GM18499 (cell line): ENCODE results near the gene INKA1.

Experiments used
- ATAC-seq: cut with Tn5 transposase; IDR thresholded peaks from one replicate; pipeline ENCODE4 v1.9.1; 2021; ENCODE audit warnings: moderate number of reproducible peaks; ENCODE audit not compliant: insufficient read depth, unreplicated experiment

Gene INKA1

DNA sequence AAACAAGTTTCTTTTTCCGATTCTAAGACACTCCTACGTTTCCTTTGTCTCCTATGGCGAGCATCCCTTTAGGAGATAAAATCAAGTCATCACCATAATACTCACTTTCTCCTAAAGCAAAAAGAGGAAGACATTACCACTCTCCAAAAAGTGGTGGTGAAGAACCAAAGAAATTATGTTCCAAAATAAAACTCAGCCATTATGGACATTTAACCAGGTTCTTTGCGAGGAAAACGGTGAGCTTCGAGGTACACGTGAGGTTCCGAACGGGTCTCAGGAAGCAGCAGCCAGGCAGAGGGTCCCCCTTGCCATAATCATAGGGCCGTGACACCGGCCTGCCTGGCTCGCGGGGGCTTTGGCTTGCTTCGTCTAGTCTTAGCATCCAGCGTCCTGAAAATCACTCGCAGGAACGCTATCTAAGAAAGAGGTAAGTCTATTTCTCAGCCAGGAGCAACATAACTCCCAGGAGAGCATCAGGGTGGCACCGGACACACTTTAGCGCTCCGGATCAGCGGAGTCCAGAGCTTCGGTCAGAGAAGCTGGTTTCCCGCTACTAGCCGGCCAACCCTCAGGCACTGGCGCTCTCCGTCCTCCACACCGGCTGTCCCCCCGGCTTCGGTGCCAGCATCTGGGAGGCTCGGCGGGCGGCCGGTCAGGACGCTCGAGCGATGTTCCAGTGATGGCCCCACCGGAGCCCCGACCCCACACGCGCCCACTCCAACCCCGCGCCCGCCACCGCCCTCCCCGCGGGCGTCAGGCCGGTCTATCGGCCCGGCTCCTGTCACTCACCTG lies 17.3 kb upstream of the INKA1 start:
- peak; percentile 4 for ATAC-seq

- peak; percentile 92 for ATAC-seq
Observed at GRCh38 chr3:49786357-49787181, 16.5 kb upstream of the INKA1 start, which contains the start of gene IP6K1. Gene IP6K1, minus strand, starts transcription at chr3:49786542. Its CDS starts 38,502 bp downstream, at chr3:49748040.

GRCh38 chr3:49787182-49787464 lies 15.9 kb upstream of the INKA1 start:
- no peak for ATAC-seq

- no peak for ATAC-seq
Observed at GRCh38 chr3:49787536-49787935, 15.5 kb upstream of the INKA1 start.

- no peak for ATAC-seq
Observed at GRCh38 chr3:49788056-49788455, 15.0 kb upstream of the INKA1 start.

GRCh38 chr3:49790626-49791411 lies 12.2 kb upstream of the INKA1 start:
- ATAC-seq: no peak

DNA sequence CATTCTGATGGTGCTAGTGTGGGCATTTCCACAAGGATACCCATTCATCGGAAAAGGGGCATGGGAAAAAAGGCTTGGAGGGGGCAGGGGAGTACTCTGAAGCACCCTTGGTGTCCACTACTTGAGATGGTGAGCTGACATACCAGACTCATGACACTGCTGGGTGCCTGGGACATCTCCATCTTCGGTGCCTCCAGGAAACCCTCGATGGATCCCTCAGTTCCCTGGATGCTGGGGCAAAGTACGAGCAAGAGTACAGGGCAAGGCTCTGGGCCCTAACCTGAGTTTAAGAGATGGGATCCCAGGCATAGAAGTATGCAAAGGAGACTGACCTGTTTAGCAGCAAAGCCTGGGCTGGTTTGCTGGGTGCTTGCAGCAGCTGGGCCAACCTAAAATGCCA lies 11.5 kb upstream of the INKA1 start:
- no peak for ATAC-seq

- ATAC-seq: no peak
Observed at GRCh38 chr3:49792371-49793150, 10.5 kb upstream of the INKA1 start.

GRCh38 chr3:49793486-49794085 lies 9.5 kb upstream of the INKA1 start:
- no peak for ATAC-seq

DNA sequence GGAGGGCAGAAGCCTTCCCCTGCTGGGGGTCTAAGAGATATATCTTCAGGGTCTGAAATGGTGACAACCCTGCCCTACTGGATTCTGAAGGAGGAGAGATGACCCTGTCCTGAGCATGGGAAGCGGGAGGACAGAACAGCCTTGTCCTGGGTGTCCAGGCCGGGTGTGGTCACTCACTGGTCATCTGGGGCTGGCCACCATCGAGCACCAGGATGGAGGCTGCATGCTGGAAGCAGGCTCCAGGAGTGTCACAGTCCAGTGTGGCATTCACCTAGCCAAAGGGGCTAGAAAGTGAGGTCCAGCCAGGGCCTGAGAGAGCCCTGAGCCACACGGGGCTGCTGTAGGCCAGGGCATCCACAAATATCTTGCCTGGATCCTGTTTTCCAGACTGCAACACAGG lies 8.6 kb upstream of the INKA1 start:
- no peak for ATAC-seq

- ATAC-seq: no peak
Observed at GRCh38 chr3:49794926-49795905, 7.8 kb upstream of the INKA1 start.

DNA sequence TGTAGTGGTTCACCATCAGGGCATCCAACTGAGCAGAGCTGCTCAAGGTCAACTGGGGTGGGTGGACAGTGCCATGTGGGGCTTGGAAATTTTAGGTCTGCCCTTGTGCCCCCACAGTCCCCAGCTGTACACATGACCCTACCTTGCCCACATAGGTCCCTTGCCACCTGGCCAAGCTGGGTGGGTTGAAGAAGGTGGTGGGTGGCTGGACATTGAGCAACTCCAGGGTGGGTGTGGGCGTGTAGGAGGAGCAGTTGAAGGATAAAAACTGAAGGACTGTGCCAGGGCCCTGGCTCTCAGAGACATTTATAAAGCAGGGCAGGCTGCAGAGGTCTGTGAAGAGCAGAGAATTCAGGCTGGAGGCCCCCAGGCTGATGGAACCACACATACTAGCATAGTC lies 4.0 kb upstream of the INKA1 start:
- ATAC-seq: no peak

- no peak for ATAC-seq
Observed at GRCh38 chr3:49799761-49800160, 3.3 kb upstream of the INKA1 start, which contains the start of gene CDHR4. Gene CDHR4, minus strand, starts transcription at chr3:49799873. Its CDS starts 61 bp downstream, at chr3:49799812.

DNA sequence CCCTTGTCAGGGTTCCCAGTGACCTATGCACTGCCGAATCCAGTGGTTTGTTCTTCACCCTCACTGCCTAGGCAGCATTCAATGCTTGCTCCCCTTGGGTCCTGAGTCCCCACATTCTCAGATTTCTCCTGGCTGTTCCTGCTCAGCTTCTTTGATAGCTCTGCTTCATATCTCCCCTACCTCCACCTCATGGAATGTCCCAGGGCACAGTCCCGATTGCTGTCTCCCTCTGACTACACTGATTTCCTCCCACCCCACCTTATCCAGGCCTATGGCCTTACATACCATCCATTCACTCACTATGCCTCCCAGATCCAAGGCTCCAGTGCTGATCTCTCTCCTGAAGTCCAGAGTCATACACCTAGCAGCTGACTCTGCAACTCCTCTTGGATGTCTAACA lies 1.9 kb upstream of the INKA1 start:
- no peak for ATAC-seq

DNA sequence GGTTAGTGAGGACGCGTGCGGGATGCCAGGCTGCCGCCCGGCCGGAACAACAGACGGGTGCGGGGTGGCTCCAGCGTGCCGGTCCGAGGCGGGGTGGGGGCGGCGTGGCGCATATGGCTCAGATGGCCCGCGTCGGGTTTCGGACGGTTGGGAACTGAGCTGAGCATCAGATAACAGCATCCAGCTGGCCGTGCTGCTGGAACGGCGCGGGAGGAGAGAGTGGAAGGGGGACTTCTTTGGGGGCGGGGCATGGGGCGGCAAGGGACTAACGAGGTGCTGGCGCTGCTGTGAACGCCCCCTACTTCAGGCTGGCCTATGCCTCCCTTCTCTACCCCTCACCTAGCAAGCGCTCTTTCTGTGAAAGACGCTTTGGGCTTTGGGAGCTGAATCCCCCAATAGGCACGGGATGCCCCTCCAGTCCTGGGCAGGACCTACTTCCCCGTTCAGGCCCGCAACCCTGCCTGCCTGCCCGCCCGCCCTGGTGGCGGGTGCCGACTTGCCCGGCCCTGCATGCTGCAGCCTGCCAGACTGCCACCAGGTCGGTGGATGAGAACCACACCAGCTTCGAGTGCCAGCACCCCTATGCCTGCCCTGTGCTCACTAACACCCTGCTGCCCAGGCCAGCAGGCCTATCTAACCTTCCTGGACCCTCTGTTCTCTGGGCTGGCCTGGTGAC lies 542 bp downstream of the INKA1 start:
- ATAC-seq: no peak

GRCh38 chr3:49804141-49805041 lies 1.3 kb downstream of the INKA1 start:
- no peak for ATAC-seq

- no peak for ATAC-seq
Observed at GRCh38 chr3:49805367-49805782, 2.3 kb downstream of the INKA1 start.
